ENCODE results near the gene TSPAN31. TPM values are rescaled to one million over a fixed set of nuclear protein-coding genes. Genes with fewer than 3 reads are reported as not detected.

The TSPAN31 gene
- total and polyA plus RNA-seq, 12 donors: 21.1 to 37.4 (median 28.8) TPM

DNA sequence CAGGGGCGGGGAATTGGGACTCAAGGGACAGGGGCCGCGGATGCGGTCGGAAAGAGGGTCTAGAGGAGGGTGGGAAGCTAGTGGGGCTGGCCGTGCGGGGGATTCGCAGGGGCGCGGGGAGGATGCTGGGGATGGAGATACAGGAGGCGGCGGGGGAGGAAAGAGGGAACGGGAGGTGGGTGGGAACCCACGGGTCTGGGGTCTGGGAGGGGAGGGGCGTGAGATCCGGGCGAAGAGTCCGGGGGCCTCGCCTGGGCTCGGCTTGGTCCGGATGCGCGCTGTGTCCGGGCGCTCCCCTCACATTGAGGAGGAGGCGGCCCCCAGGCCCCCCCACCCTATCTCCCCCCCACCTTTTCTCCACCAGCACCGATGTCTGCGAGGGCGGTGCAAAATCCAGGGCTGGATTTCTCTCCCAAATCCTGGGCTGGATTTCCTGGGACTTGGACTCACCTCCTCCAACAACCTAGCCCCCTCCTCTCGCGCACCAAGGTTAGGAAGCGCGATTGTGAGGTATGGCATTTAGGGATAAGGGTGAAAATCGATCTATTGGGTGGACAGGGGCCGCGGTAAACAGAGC, 6.1 kb upstream of the TSPAN31 start, which contains the start of gene AGAP2:
AGAP2 (minus strand) TSS at position 82 of the 577 bp plus-strand sequence. CDS start 496 bp downstream, outside the sequence.
- Histone ChIP-seq H3K36me3 (peaks cover 0 to 23% (median 0%) of the 10 kb centered on the region in 9 donors), H3K4me3 (peak within 1 kb of the TSS; percentile 25 to 56 (median 50)), H3K27me3 (peaks cover 13 to 74% (median 63%) of the 10 kb centered on the region in 7 donors), H3K4me1 (peaks cover 19 to 66% (median 34%) of the 10 kb centered on the region in 9 donors), H3K9me3 (no peaks in the 10 kb centered on the region), H3K27ac (peak within 1 kb of the TSS; percentile 30 to 77 (median 59))
- TF ChIP-seq, protein P1, sequence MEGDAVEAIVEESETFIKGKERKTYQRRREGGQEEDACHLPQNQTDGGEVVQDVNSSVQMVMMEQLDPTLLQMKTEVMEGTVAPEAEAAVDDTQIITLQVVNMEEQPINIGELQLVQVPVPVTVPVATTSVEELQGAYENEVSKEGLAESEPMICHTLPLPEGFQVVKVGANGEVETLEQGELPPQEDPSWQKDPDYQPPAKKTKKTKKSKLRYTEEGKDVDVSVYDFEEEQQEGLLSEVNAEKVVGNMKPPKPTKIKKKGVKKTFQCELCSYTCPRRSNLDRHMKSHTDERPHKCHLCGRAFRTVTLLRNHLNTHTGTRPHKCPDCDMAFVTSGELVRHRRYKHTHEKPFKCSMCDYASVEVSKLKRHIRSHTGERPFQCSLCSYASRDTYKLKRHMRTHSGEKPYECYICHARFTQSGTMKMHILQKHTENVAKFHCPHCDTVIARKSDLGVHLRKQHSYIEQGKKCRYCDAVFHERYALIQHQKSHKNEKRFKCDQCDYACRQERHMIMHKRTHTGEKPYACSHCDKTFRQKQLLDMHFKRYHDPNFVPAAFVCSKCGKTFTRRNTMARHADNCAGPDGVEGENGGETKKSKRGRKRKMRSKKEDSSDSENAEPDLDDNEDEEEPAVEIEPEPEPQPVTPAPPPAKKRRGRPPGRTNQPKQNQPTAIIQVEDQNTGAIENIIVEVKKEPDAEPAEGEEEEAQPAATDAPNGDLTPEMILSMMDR (IDR thresholded peaks at IDR 0.05): no peak
- WGBS, 2 donors: 2 to 13% methylated on average over 30 to 36 of the region's 36 CpGs
- intact Hi-C loops (cut with DNase I): no loop called here
- DNase-seq (no peak), ATAC-seq (peak in 2 of 8 donors; percentile 3 to 25)

DNA sequence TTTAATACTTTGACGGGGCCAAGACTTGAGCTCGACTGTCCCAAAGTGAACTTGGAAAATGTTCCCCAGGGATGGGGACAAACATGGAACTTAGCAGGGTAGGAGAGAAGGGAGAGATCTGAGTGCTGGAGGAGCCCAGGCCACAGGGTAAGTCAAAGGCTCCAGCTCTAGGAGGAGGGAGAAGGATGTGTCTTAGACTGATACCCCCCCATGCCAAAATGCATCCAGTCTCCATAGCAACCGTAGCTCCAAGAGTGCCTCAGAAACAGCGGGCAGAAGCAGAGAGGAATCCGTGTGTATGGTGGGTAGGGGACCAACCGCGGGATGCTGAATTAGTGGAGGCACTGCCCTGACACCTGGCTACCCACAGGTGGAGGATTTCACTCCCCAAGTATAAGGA, 5.5 kb upstream of the TSPAN31 start:
- ATAC-seq (peak in 2 of 8 donors; percentile 11 to 31), DNase-seq (no peak)
- Histone ChIP-seq H3K36me3 (peaks cover 0 to 16% (median 0%) of the 10 kb centered on the region in 9 donors), H3K27me3 (peaks cover 13 to 68% (median 56%) of the 10 kb centered on the region in 7 donors), H3K27ac (peak overlapping the region in 8 of 10 donors; percentile 11 to 77 (median 64)), H3K4me1 (peaks cover 19 to 71% (median 39%) of the 10 kb centered on the region in 9 donors), H3K4me3 (peak overlapping the region in 8 of 10 donors; percentile 5 to 56 (median 50)), H3K9me3 (no peaks in the 10 kb centered on the region)
- WGBS, 2 donors: 17 to 18% methylated on average over 7 of the region's 7 CpGs
- TF ChIP-seq, protein P1 (IDR thresholded peaks at IDR 0.05): no peak
- intact Hi-C loops (cut with DNase I): no loop called here

DNA sequence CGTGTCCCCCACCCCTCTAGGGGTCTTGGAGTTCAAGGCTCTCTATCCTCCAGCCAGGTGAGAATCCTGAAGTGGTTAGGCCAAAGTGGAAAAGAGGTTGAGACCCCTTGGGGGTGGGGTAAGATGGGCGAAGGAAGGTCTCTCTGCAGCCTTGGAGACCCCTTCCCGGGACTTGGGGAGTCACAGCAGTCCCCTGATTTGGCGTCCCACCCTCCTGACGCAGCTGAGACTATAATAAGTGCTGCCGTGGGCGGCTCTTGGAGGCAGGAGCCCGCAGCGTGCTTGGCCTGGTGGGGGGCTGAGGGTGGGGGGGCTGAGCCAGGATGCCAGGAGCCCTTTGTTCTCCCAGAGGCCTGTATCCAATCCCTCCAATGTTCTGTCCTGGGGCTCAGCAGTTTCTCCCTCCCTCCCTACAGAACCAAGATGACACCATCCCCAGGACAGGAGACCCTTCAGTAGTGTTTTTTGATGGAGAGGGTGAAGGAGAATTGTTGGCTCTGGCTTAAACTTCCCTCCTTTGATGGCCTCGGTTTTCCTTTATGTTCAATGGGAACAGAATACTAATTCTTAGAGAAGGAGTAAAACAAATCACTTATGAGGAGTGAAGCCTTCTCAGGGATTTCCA, 4.8 kb upstream of the TSPAN31 start:
- WGBS, 2 donors: 35 to 42% methylated on average over 10 of the region's 10 CpGs
- peaks cover 13 to 62% (median 52%) of the 10 kb centered on the region in 7 donors for H3K27me3 ChIP-seq
- TF ChIP-seq, protein P1 (IDR thresholded peaks at IDR 0.05): no peak
- H3K4me3 ChIP-seq: peak overlapping the region in 6 of 10 donors; percentile 5 to 58 (median 41)
- peaks cover 19 to 71% (median 40%) of the 10 kb centered on the region in 9 donors for H3K4me1 ChIP-seq
- DNase-seq (no peak), ATAC-seq (no peak)
- H3K9me3 ChIP-seq: no peaks in the 10 kb centered on the region
- H3K27ac ChIP-seq: peak overlapping the region in 9 of 10 donors; percentile 31 to 77 (median 63)
- intact Hi-C loops (cut with DNase I): no loop called here
- H3K36me3 ChIP-seq: peaks cover 0 to 10% (median 0%) of the 10 kb centered on the region in 9 donors

DNA sequence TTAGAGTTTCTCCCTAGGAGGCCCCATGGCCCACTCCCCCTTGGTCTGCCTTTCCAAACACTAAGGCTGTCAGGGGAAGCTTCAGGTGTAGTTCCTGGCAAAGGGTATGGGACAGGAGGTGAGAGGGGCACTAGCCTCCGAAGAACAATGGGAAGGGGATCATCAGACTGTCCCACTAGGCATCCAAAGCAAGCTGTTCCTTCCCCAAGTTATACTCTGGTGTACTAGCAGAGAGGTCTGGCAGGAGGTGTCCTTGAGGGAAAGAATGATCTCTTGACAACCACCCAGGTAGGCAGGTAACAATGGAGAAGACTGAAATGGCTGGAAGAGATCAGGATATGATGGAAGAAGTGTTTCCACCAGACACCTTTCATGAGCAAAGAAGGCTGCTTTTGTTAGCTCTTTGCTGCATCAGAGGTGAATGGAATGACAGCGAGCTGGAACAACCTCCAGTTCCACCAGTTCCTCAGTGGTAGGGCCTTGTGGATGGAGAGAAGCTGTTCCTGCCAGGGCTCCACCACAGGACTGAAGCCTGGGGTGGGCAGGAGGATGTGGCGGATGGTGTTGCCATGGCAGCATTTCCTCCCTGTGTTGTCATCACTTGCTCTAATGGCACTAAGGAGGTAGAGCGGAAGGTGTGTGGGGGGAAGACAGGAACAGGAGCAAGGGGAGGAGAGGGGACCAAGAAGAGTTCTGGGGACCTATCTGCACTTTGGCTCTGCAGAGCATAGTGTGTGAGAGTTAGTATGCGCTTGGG, 4.0 kb upstream of the TSPAN31 start:
- Histone ChIP-seq H3K9me3 (no peaks in the 10 kb centered on the region), H3K27ac (peak overlapping the region in 9 of 10 donors; percentile 31 to 86 (median 65)), H3K4me3 (peak overlapping the region in 6 of 10 donors; percentile 5 to 58 (median 20)), H3K27me3 (peaks cover 13 to 54% (median 44%) of the 10 kb centered on the region in 7 donors), H3K36me3 (peaks cover 0 to 9% (median 0%) of the 10 kb centered on the region in 9 donors), H3K4me1 (peaks cover 16 to 74% (median 39%) of the 10 kb centered on the region in 9 donors)
- 46 to 49% methylated on average over 5 of the region's 5 CpGs for WGBS, 2 donors
- intact Hi-C loops (cut with DNase I): no loop called here
- DNase-seq (no peak), ATAC-seq (no peak)
- TF ChIP-seq, protein P1 (IDR thresholded peaks at IDR 0.05): no peak

All from heart right ventricle (tissue), 16 donors.